ENCODE measurements around the gene FTCDNL1. TPM values are rescaled to one million over a fixed set of nuclear protein-coding genes. Genes with fewer than 3 reads are reported as not detected.

Gene FTCDNL1
- polyA plus RNA-seq, 1 of the 3 experiments (the other 2 are of a cell fraction): not detected

DNA sequence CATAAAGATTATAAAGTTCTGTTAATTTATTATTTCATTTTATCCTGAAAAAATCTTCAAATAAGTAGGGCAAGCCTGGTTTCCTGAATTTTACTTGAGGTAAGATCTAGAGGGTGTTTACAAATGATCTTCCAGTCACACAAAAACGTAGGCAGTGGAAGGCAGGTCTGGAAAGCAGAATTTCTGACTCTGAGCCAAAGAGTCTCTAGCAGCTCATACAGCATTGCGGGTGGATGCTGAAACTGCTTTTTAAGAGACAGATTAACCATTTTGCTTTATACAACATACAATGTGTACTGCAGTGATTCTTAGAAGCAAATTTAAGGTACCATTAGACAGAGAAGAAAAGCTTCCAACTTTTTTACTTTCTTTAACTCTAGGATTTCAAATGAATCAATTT lies 117.0 kb downstream of the FTCDNL1 start:
- no peaks in the 10 kb centered on the region for H4K20me1 ChIP-seq (ENCODE audit: insufficient read depth)
- no peak overlapping the region for H3K4me2 ChIP-seq
- H3K9me3 ChIP-seq: no peaks in the 10 kb centered on the region
- TF ChIP-seq TAF1 (IDR thresholded peaks at IDR 0.05; ENCODE audit: borderline replicate concordance, low read depth, low read length) (no peak), SIN3A (IDR thresholded peaks at IDR 0.05; ENCODE audit: borderline replicate concordance, low read depth, low read length) (no peak), EP300 (IDR thresholded peaks at IDR 0.05; ENCODE audit: borderline replicate concordance in 1 of 2, low read depth in 1 of 2, low read length in 1 of 2) (no peak), POLR2AphosphoS5 (IDR thresholded peaks at IDR 0.05; ENCODE audit: low read depth, low read length) (no peak), RAD21 (IDR thresholded peaks at IDR 0.05; ENCODE audit: low read length) (no peak), RFX5 (IDR thresholded peaks at IDR 0.05; ENCODE audit: low read length) (no peak), NFIC (IDR thresholded peaks at IDR 0.05; ENCODE audit: borderline replicate concordance) (no peak), TCF12 (IDR thresholded peaks at IDR 0.05) (no peak)
- TF ChIP-seq, protein P1, sequence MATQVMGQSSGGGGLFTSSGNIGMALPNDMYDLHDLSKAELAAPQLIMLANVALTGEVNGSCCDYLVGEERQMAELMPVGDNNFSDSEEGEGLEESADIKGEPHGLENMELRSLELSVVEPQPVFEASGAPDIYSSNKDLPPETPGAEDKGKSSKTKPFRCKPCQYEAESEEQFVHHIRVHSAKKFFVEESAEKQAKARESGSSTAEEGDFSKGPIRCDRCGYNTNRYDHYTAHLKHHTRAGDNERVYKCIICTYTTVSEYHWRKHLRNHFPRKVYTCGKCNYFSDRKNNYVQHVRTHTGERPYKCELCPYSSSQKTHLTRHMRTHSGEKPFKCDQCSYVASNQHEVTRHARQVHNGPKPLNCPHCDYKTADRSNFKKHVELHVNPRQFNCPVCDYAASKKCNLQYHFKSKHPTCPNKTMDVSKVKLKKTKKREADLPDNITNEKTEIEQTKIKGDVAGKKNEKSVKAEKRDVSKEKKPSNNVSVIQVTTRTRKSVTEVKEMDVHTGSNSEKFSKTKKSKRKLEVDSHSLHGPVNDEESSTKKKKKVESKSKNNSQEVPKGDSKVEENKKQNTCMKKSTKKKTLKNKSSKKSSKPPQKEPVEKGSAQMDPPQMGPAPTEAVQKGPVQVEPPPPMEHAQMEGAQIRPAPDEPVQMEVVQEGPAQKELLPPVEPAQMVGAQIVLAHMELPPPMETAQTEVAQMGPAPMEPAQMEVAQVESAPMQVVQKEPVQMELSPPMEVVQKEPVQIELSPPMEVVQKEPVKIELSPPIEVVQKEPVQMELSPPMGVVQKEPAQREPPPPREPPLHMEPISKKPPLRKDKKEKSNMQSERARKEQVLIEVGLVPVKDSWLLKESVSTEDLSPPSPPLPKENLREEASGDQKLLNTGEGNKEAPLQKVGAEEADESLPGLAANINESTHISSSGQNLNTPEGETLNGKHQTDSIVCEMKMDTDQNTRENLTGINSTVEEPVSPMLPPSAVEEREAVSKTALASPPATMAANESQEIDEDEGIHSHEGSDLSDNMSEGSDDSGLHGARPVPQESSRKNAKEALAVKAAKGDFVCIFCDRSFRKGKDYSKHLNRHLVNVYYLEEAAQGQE (IDR thresholded peaks at IDR 0.05; ENCODE audit: low read depth, low read length): no peak
- TF ChIP-seq, protein P2, sequence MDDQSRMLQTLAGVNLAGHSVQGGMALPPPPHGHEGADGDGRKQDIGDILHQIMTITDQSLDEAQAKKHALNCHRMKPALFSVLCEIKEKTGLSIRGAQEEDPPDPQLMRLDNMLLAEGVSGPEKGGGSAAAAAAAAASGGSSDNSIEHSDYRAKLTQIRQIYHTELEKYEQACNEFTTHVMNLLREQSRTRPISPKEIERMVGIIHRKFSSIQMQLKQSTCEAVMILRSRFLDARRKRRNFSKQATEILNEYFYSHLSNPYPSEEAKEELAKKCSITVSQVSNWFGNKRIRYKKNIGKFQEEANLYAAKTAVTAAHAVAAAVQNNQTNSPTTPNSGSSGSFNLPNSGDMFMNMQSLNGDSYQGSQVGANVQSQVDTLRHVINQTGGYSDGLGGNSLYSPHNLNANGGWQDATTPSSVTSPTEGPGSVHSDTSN (IDR thresholded peaks at IDR 0.05): no peak
- WGBS (ENCODE audit: low lambda C conversion rate): 12% methylated on average over 2 of the region's 2 CpGs
- H3F3A ChIP-seq (replicated peaks; ENCODE audit: insufficient read depth): no peaks in the 10 kb centered on the region
- H3K4me1 ChIP-seq (ENCODE audit: control insufficient read depth in 1 of 2, insufficient read depth in 2 of 2, low read depth in 1 of 2, low read length in 1 of 2): peaks cover 0 to 6% of the 10 kb centered on the region in 2 experiments; a peak in 1 of 4 replicates
- no peak overlapping the region for H2AFZ ChIP-seq (ENCODE audit: low read depth)
- ChIA-PET POLR2A (no interaction called here), CTCF (interaction anchor here (1.3 kb wide), 1 partner anchor 1424 kb away, joined by 4 read pairs; no protein-coding TSS in a partner anchor)
- H3K9me2 ChIP-seq: no peaks in the 10 kb centered on the region
- no peak overlapping the region for H3K4me3 ChIP-seq (ENCODE audit: low read depth in 2 of 2, low read length in 1 of 2)
- H3K27ac ChIP-seq (ENCODE audit: low read depth in 2 of 2, low read length in 1 of 2): no peak overlapping the region
- H3K36me3 ChIP-seq (replicated peaks in 1 of 2; ENCODE audit: control insufficient read depth in 1 of 2, insufficient read depth in 2 of 2, low read length in 1 of 2): no peaks in the 10 kb centered on the region
- H3K9ac ChIP-seq: no peak overlapping the region
- H3K79me2 ChIP-seq (ENCODE audit: insufficient read depth): no peaks in the 10 kb centered on the region
- DNase-seq: no peak
- H3K27me3 ChIP-seq (ENCODE audit: insufficient read depth): peaks cover 7% of the 10 kb centered on the region; the same call in 1 of the 2 replicates

DNA sequence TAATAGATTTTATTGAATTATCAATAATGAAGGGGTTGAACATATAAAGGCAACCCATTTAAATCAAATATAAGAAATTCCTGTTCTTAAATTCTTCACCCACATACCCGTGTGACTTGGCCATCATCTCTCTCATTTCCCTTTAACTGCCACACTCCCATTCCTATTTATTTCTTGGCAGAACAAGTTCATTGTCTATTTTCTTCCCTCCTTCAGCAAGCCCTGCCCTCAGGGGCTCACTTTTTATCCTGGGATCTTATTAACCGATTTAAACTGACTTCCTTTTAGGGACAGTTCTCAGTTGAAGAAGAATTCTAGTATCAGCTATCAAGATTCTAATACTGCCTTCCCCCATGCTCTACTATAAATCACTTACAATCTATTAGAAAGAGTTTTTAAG lies 123.2 kb downstream of the FTCDNL1 start:
- Histone ChIP-seq H3K4me2 (no peak overlapping the region), H2AFZ (ENCODE audit: low read depth) (no peak overlapping the region), H4K20me1 (ENCODE audit: insufficient read depth) (no peaks in the 10 kb centered on the region), H3K4me1 (ENCODE audit: control insufficient read depth in 1 of 2, insufficient read depth in 2 of 2, low read depth in 1 of 2, low read length in 1 of 2) (no peaks in the 10 kb centered on the region), H3F3A (replicated peaks; ENCODE audit: insufficient read depth) (no peaks in the 10 kb centered on the region), H3K9me3 (no peaks in the 10 kb centered on the region), H3K9me2 (no peaks in the 10 kb centered on the region), H3K79me2 (ENCODE audit: insufficient read depth) (no peaks in the 10 kb centered on the region), H3K4me3 (ENCODE audit: low read depth in 2 of 2, low read length in 1 of 2) (no peak overlapping the region), H3K9ac (no peak overlapping the region), H3K27me3 (ENCODE audit: insufficient read depth) (no peaks in the 10 kb centered on the region; the same call in 1 of the 2 replicates), H3K27ac (ENCODE audit: low read depth in 2 of 2, low read length in 1 of 2) (no peak overlapping the region), H3K36me3 (replicated peaks in 1 of 2; ENCODE audit: control insufficient read depth in 1 of 2, insufficient read depth in 2 of 2, low read length in 1 of 2) (no peaks in the 10 kb centered on the region)
- DNase-seq: no peak
- ChIA-PET CTCF (interaction anchor here (1.2 to 4.9 kb wide), 2 partner anchors 12 to 1413 kb away, joined by 3 to 24 read pairs; no protein-coding TSS in a partner anchor), POLR2A (no interaction called here)
- TF ChIP-seq TEAD4 (IDR thresholded peaks at IDR 0.05; ENCODE audit: borderline replicate concordance, insufficient read depth) (no peak), RCOR1 (IDR thresholded peaks at IDR 0.05; ENCODE audit: low read length) (no peak)
- WGBS (ENCODE audit: low lambda C conversion rate): 1% methylated on average over 2 of the region's 2 CpGs

Measured in SK-N-SH (cell line).